Fibroblast of the conjunctiva (primary cell): ENCODE data around the gene SELENOT.

Source experiments
- DNase-seq: peaks from one replicate; pipeline ENCODE4 v3.0.0-alpha.2; 2010; ENCODE audit warnings: low read depth

The SELENOT gene

GRCh38 chr3:150662410-150663200 is 59.5 kb downstream of the SELENOT start:
- DNase-seq: no peak

GRCh38 chr3:150663461-150663860 is 60.3 kb downstream of the SELENOT start:
- no peak for DNase-seq

GRCh38 chr3:150666167-150666566 is 63.0 kb downstream of the SELENOT start:
- DNase-seq: no peak

GRCh38 chr3:150673966-150674365 is 70.8 kb downstream of the SELENOT start:
- DNase-seq: no peak

GRCh38 chr3:150675587-150675986 is 72.5 kb downstream of the SELENOT start:
- DNase-seq: no peak
